Measurements from ENCODE around the gene COQ10B.
"Not testable (repeated sequence)": the region's sequence is repeated elsewhere in the genome, so short reads cannot be mapped to it uniquely, and the experiment has no call there.

Gene COQ10B

GRCh38 chr2:197464175-197464574 is 10.8 kb downstream of the COQ10B start:
- DNase-seq (ENCODE audit: low read depth): peak; percentile 23
- no peak for TF ChIP-seq CTCF (conservative IDR thresholded peaks at IDR 0.05; ENCODE audit: low read length)
- H3K4me3 ChIP-seq (ENCODE audit: low read length): no peak overlapping the region

- no peak for TF ChIP-seq CTCF (conservative IDR thresholded peaks at IDR 0.05; ENCODE audit: low read length)
- no peak for DNase-seq (ENCODE audit: low read depth)
- no peak overlapping the region for H3K4me3 ChIP-seq (ENCODE audit: low read length)
Measured at GRCh38 chr2:197472166-197472565, 18.8 kb downstream of the COQ10B start.

- no peak for DNase-seq (ENCODE audit: low read depth)
- no peak for TF ChIP-seq CTCF (conservative IDR thresholded peaks at IDR 0.05; ENCODE audit: low read length)
- no peak overlapping the region for H3K4me3 ChIP-seq (ENCODE audit: low read length)
Measured at GRCh38 chr2:197477797-197478196, 24.4 kb downstream of the COQ10B start.

- no peak overlapping the region for H3K4me3 ChIP-seq (ENCODE audit: low read length)
- no peak for TF ChIP-seq CTCF (conservative IDR thresholded peaks at IDR 0.05; ENCODE audit: low read length)
Measured at GRCh38 chr2:197480165-197481036, 27.0 kb downstream of the COQ10B start.

GRCh38 chr2:197484248-197484647 is 30.9 kb downstream of the COQ10B start:
- not testable (repeated sequence) for H3K4me3 ChIP-seq (ENCODE audit: low read length); DNase-seq (ENCODE audit: low read depth)

More at GRCh38 chr2:197480165-197481036, 27.0 kb downstream of the COQ10B start:
- DNase-seq (ENCODE audit: low read depth): no peak

GRCh38 chr2:197486175-197486574 is 32.8 kb downstream of the COQ10B start:
- no peak overlapping the region for H3K4me3 ChIP-seq (ENCODE audit: low read length)
- DNase-seq (ENCODE audit: low read depth): no peak
- no peak for TF ChIP-seq CTCF (conservative IDR thresholded peaks at IDR 0.05; ENCODE audit: low read length)

- TF ChIP-seq CTCF (conservative IDR thresholded peaks at IDR 0.05; ENCODE audit: low read length): no peak
- H3K4me3 ChIP-seq (ENCODE audit: low read length): no peak overlapping the region
- DNase-seq (ENCODE audit: low read depth): no peak
Measured at GRCh38 chr2:197487385-197487784, 34.0 kb downstream of the COQ10B start.

Data from AG10803 (cell line).